GM20000 (cell line): ENCODE data around the gene KRT86.

Experiments used
- DNase-seq: peaks from one replicate; pipeline ENCODE4 v3.0.0; 2012; ENCODE audit warnings: low spot score
- CTCF ChIP-seq: IDR thresholded peaks from 2 replicates; pipeline ENCODE4 v1.5.1; 2012; ENCODE audit warnings: mild to moderate bottlenecking, control low read depth; ENCODE audit errors: extremely low read depth, missing control alignments

KRT86 gene

GRCh38 chr12:52352951-52353350 lies 78.5 kb downstream of the KRT86 start:
- no peak for DNase-seq
- TF ChIP-seq CTCF = no peak

- DNase-seq = no peak
- TF ChIP-seq CTCF = no peak
Measured at GRCh38 chr12:52353766-52354165, 79.3 kb downstream of the KRT86 start.

GRCh38 chr12:52354200-52354599 lies 79.8 kb downstream of the KRT86 start:
- TF ChIP-seq CTCF = no peak
- DNase-seq = no peak

- DNase-seq = no peak
- TF ChIP-seq CTCF = no peak
Measured at GRCh38 chr12:52355176-52355575, 80.7 kb downstream of the KRT86 start.

GRCh38 chr12:52356031-52356761 lies 81.8 kb downstream of the KRT86 start:
- no peak for DNase-seq
- TF ChIP-seq CTCF = no peak

- no peak for DNase-seq
- TF ChIP-seq CTCF = no peak
Measured at GRCh38 chr12:52356762-52357580, 82.5 kb downstream of the KRT86 start.
